Heart left ventricle (tissue), 16 donors: ENCODE measurements around the gene SPOPL. TPM values are rescaled to one million over a fixed set of nuclear protein-coding genes. Genes with fewer than 3 reads are reported as not detected.

Experiments used
- ATAC-seq, 4 donors: fragments of 200-7000 bp; cut with Tn5 transposase; one replicate each; pipeline ENCODE4 v1.9.1; 2020 to 2022; ENCODE audit warnings: moderate library complexity in 4 of 4, mild to moderate bottlenecking in 3 of 4, moderate number of reproducible peaks in 1 of 4
- DNase-seq, 5 donors: peaks; one replicate each; pipeline ENCODE4 v3.0.0-alpha.2; 2020
- H3K27ac ChIP-seq, 12 donors: fragments of 200-600 bp; sonication (generic) in 4 of 12; one replicate each; pipeline versions ENCODE4 v1.5.0 to v1.8.0; 2016 to 2022; ENCODE audit warnings: mild to moderate bottlenecking in 2 of 12
- H3K27me3 ChIP-seq, 9 donors: fragments of 200-600 bp; sonication (generic) in 2 of 9; one replicate each; pipeline versions ENCODE4 v1.5.1 to v1.8.0; 2016 to 2022; ENCODE audit warnings: mild to moderate bottlenecking in 3 of 9
- H3K36me3 ChIP-seq, 9 donors: fragments of 200-600 bp; sonication (generic) in 2 of 9; one replicate each; pipeline versions ENCODE4 v1.5.0 to v1.8.0; 2018 to 2022; ENCODE audit warnings: mild to moderate bottlenecking in 2 of 9
- H3K4me1 ChIP-seq, 12 donors: fragments of 200-600 bp; sonication (generic) in 4 of 12; one replicate each; pipeline versions ENCODE4 v1.5.0 to v1.8.0; 2016 to 2022; ENCODE audit warnings: mild to moderate bottlenecking in 3 of 12
- H3K4me3 ChIP-seq, 12 donors: fragments of 200-600 bp; sonication (generic) in 4 of 12; one replicate each; pipeline versions ENCODE4 v1.5.0 to v1.8.0; 2017 to 2022; ENCODE audit warnings: mild to moderate bottlenecking in 9 of 12, moderate library complexity in 4 of 12
- H3K9me3 ChIP-seq, 12 donors: fragments of 200-600 bp; sonication (generic) in 4 of 12; one replicate each; pipeline versions ENCODE4 v1.5.0 to v1.8.0; 2016 to 2022; ENCODE audit warnings: mild to moderate bottlenecking in 1 of 12
- CTCF ChIP-seq, 12 donors: fragments of 200-600 bp; sonication (generic) in 4 of 12; IDR thresholded peaks; one replicate each; pipeline versions ENCODE4 v1.5.0 to v1.8.0; 2018 to 2022; ENCODE audit warnings: antibody characterized with exemption in 12 of 12, mild to moderate bottlenecking in 5 of 12
- POLR2A ChIP-seq, 2 donors: fragments of 450-650 bp; IDR thresholded peaks; one replicate each; pipeline ENCODE4 v1.6.1; 2017; ENCODE audit warnings: antibody characterized with exemption in 2 of 2, mild to moderate bottlenecking in 2 of 2, moderate library complexity in 2 of 2
- WGBS, 4 donors: extraction: QIAGEN DNeasy Blood & Tissue Kit in 2 of 4; methylation state at CpG; one replicate each; pipeline versions ENCODE4 v1.1.5 to v1.1.7; 2013 to 2018; 5-methylcytosine and 5-hydroxymethylcytosine counted together
- intact Hi-C, 10 donors: fragments of 100-400 bp; cut with DNase I; formaldehyde crosslinking; loops; one replicate each; pipeline versions ENCODE4 v1.11.1 to v1.14.2; 2022
- polyA plus RNA-seq, 2 donors: library from polyadenylated mRNA; stranded (reverse); fragments of 200-250 nt; gene quantifications; one replicate each; pipeline ENCODE4 v1.2.3, GENCODE V29; 2013
- total RNA-seq, 9 donors: library from RNA; depleted of rRNA in 2 of 9; stranded (reverse); fragments of >200 nt in 2 of 9; fragmentation: NEBNext Ultra II Directional in 3 of 9; extraction: Animal tissue kit (Norgen Biotek cat#: 25700) in 3 of 9; gene quantifications; one replicate each; pipeline versions ENCODE4 v1.1.0 to v1.2.4, GENCODE V29; 2016 to 2023
- donor health status: ischemic (EF 13 %, LVEDD 7.1; RV severe dilation, severe dysfunction).
- donor health status: healthy with polysubstance abuse.
- donor health status: DM: no; HTN: yes; CAD: no.
- donor health status: DM: no; HTN: no; CAD: no.
- donor health status: ischemic (EF 25% LVEDD 6.9; RV normal size, moderate dysfunction).
- donor health status: ischemic (EF 25% LVEDD 5.7; RV mildly dilated, moderate dysfunction).
- donor health status: healthy.
- donor health status: DM: yes; HTN: yes; CAD: no.
- donor health status: ischemic (EF 35%, LVEDD 5.7; RV mildly dilated, moderate dysfunction).
- donor health status: nonischemic (EF 11% LVEDD 7.7; RV severe dilation, severe dysfunction).
- donor health status: DM: yes; HTN: yes; CAD: no.
- donor health status: PGD.
- donor health status: ischemic (EF 29% LVEDD 5.4; RV normal size, mild dysfunction).
- donor health status: nonischemic (EF 23%, LVEDD 6.1; RV moderate dilation, normal function).

SPOPL gene
- total and polyA plus RNA-seq, 11 donors, result 3.0 to 20.6 (median 14.9) TPM

- no peaks in the 10 kb centered on the region for H3K9me3 ChIP-seq
- TF ChIP-seq CTCF (IDR thresholded peaks at IDR 0.05), result no peak
These were observed 94.8 kb downstream of the SPOPL start for GRCh38 chr2:138596403-138596802.

GRCh38 chr2:138600732-138601457 is 99.3 kb downstream of the SPOPL start:
- intact Hi-C loops, result no loop called here
- TF ChIP-seq CTCF (IDR thresholded peaks at IDR 0.05) (no peak), POLR2A (IDR thresholded peaks at IDR 0.05) (no peak)

More at GRCh38 chr2:138596403-138596802, 94.8 kb downstream of the SPOPL start:
- no peak for ATAC-seq
- WGBS, 4 donors, result 56 to 68% (median 60%) methylated on average over 3 of the region's 3 CpGs
- Histone ChIP-seq H3K27ac (no peak overlapping the region), H3K4me3 (no peak overlapping the region), H3K27me3 (no peaks in the 10 kb centered on the region), H3K36me3 (peaks cover 0 to 11% (median 0%) of the 10 kb centered on the region in 9 donors), H3K4me1 (no peaks in the 10 kb centered on the region)
- no peak for DNase-seq
- intact Hi-C loops, result no loop called here

GRCh38 chr2:138601458-138602165 is 100.0 kb downstream of the SPOPL start:
- no peak overlapping the region for H3K27ac ChIP-seq
- intact Hi-C loops, result no loop called here
- no peak for DNase-seq
- peak in 2 of 4 donors; percentile 62 to 68 for ATAC-seq
- H3K4me1 ChIP-seq, result no peaks in the 10 kb centered on the region
- H3K9me3 ChIP-seq, result no peaks in the 10 kb centered on the region
- H3K4me3 ChIP-seq, result no peak overlapping the region
- no peaks in the 10 kb centered on the region for H3K27me3 ChIP-seq
- 69 to 84% (median 80%) methylated on average over 2 of the region's 2 CpGs for WGBS, 4 donors
- H3K36me3 ChIP-seq, result no peaks in the 10 kb centered on the region
- TF ChIP-seq CTCF (IDR thresholded peaks at IDR 0.05), result no peak
- TF ChIP-seq POLR2A (IDR thresholded peaks at IDR 0.05), result no peak

More at GRCh38 chr2:138600732-138601457, 99.3 kb downstream of the SPOPL start:
- Histone ChIP-seq H3K27me3 (no peaks in the 10 kb centered on the region), H3K27ac (no peak overlapping the region), H3K36me3 (peaks cover 0 to 3% (median 0%) of the 10 kb centered on the region in 9 donors), H3K9me3 (no peaks in the 10 kb centered on the region), H3K4me3 (no peak overlapping the region), H3K4me1 (no peaks in the 10 kb centered on the region)
- WGBS, 4 donors, result 95 to 97% (median 96%) methylated on average over 3 of the region's 3 CpGs
- DNase-seq (no peak), ATAC-seq (no peak)

GRCh38 chr2:138602166-138602460 is 100.5 kb downstream of the SPOPL start:
- H3K36me3 ChIP-seq, result no peaks in the 10 kb centered on the region
- H3K9me3 ChIP-seq, result no peaks in the 10 kb centered on the region
- H3K4me3 ChIP-seq, result no peak overlapping the region
- H3K27ac ChIP-seq, result no peak overlapping the region
- TF ChIP-seq CTCF (IDR thresholded peaks at IDR 0.05) (no peak), POLR2A (IDR thresholded peaks at IDR 0.05) (no peak)
- H3K27me3 ChIP-seq, result no peaks in the 10 kb centered on the region
- intact Hi-C loops, result no loop called here
- ATAC-seq (peak in 1 of 4 donors; percentile 30), DNase-seq (no peak)
- 80 to 100% (median 94%) methylated on average over 1 of the region's 1 CpG for WGBS, 4 donors
- H3K4me1 ChIP-seq, result no peaks in the 10 kb centered on the region
